Measurements from ENCODE around the gene PSTPIP2.
A peak's percentile ranks its signal among the peaks of the same experiment; 100 is the strongest.
"Not testable (repeated sequence)": the region's sequence is repeated elsewhere in the genome, so short reads cannot be mapped to it uniquely, and the experiment has no call there.

PSTPIP2 gene

GRCh38 chr18:46071653-46072375, at the start of gene PSTPIP2:
TSS of gene PSTPIP2 (minus strand) at chr18:46072260. CDS start at chr18:46072188, 72 bp downstream.
- DNase-seq = peak; percentile 58

- no peak for DNase-seq
These were observed 41.7 kb upstream of the PSTPIP2 start for GRCh38 chr18:46113751-46114150.

GRCh38 chr18:46110406-46110805, 38.3 kb upstream of the PSTPIP2 start:
- no peak for DNase-seq

GRCh38 chr18:46109386-46109785, 37.3 kb upstream of the PSTPIP2 start:
- no peak for DNase-seq

- peak; percentile 81 for DNase-seq
These were observed 32.3 kb upstream of the PSTPIP2 start, which contains the start of gene HAUS1 for GRCh38 chr18:46104128-46104911. TSS of gene HAUS1 (plus strand) at chr18:46104385. CDS start at chr18:46104412, 27 bp downstream.

- no peak for DNase-seq
These were observed 27.4 kb upstream of the PSTPIP2 start for GRCh38 chr18:46099463-46099862.

- DNase-seq = no peak
These were observed 26.5 kb upstream of the PSTPIP2 start for GRCh38 chr18:46098616-46098933.

GRCh38 chr18:46097801-46098615, 25.9 kb upstream of the PSTPIP2 start, which contains the start of gene ATP5F1A:
TSS of gene ATP5F1A (minus strand) at chr18:46098296. CDS start at chr18:46098231, 65 bp downstream.
- DNase-seq = peak; percentile 85

GRCh38 chr18:46097431-46097800, 25.4 kb upstream of the PSTPIP2 start:
- no peak for DNase-seq

GRCh38 chr18:46096651-46097300, 24.7 kb upstream of the PSTPIP2 start:
- no peak for DNase-seq

- no peak for DNase-seq
These were observed 23.5 kb upstream of the PSTPIP2 start for GRCh38 chr18:46095532-46095931.

- DNase-seq = not testable (repeated sequence)
These were observed 16.4 kb upstream of the PSTPIP2 start for GRCh38 chr18:46088501-46088900.

- no peak for DNase-seq
These were observed 12.4 kb upstream of the PSTPIP2 start for GRCh38 chr18:46084431-46084830.

GRCh38 chr18:46080156-46080555, 8.1 kb upstream of the PSTPIP2 start:
- DNase-seq = no peak

- no peak for DNase-seq
These were observed 7.3 kb upstream of the PSTPIP2 start for GRCh38 chr18:46079336-46079735.

- DNase-seq = peak; percentile 54
These were observed 1.6 kb upstream of the PSTPIP2 start for GRCh38 chr18:46073474-46074331.

- DNase-seq = no peak
These were observed 899 bp upstream of the PSTPIP2 start for GRCh38 chr18:46072959-46073358.

- DNase-seq = no peak
These were observed 362 bp upstream of the PSTPIP2 start for GRCh38 chr18:46072376-46072867.

GRCh38 chr18:46070815-46071652, 1.0 kb downstream of the PSTPIP2 start:
- DNase-seq = no peak

- DNase-seq = no peak
These were observed 1.8 kb downstream of the PSTPIP2 start for GRCh38 chr18:46070232-46070631.

GRCh38 chr18:46069524-46069923, 2.5 kb downstream of the PSTPIP2 start:
- DNase-seq = no peak

All from activated gamma-delta T cell treated with Interleukin-2 at 50 U/mL for 16 hours (primary cell).